Keratinocyte (primary cell): Measurements from ENCODE around the gene CXCL12.

ENCODE experiments used
- CTCF ChIP-seq, 3 experiments: IDR thresholded peaks in 1 of 3; conservative IDR thresholded peaks in 1 of 3; optimal IDR thresholded peaks in 1 of 3; 2 replicates in 2 of 3; 3 replicates in 1 of 3; pipeline versions ENCODE3 to v1.5.1; 2011; ENCODE audit warnings: low read length in 3 of 3, mild to moderate bottlenecking in 3 of 3, moderate library complexity in 2 of 3, control low read depth in 1 of 3, inconsistent platforms in 1 of 3; ENCODE audit not compliant: insufficient read depth in 2 of 3; ENCODE audit errors: extremely low read depth in 1 of 3
- EZH2 ChIP-seq: IDR thresholded peaks from one replicate; pipeline ENCODE4 v1.6.1; 2012; ENCODE audit warnings: inconsistent platforms, mild to moderate bottlenecking, low read length, moderate library complexity

DNA sequence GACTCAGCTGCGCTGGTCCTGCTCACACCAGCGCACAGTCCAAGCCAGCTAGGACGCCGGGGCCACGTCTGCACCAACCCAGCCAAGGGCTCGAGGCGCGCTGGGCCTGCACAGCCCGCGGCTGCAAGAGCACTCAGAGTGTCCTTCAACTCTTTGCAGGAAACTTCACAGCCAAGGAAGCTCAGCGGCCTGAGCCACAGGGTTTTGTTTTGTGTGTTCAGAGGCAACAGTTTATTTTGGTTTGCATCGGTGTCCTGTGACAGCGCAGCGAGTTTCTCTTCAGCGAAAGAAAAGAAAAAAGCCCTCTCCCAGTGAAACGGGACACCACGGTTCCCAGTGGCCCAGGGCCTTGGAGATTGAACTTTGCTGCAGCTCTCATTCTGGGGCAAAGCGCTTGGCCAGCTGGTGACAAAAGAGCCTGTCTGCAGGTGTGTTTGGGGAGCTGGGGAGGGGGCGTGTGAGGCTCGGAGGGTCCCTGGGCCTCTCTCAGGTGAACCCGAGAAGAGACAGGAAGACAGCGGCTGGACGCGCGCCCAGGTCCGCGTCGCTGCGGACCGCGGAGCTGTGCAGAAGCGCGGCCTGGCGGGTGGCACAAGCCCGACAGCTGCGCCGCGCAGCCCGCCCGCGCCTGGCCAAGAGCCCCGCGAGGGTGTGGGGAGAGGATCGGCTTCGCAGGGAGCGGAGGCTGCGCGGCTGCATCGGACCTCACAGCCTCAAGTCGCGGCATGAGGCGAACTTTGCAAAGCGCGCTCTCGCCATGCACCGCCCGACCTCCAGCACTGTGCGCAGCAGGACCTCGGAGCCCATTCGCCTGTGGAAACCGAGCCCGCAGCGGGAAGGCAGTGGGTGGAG is 922 bp downstream of the CXCL12 start:
- TF ChIP-seq CTCF (optimal IDR thresholded peaks at IDR 0.05 in 1 of 3, IDR thresholded peaks at IDR 0.05 in 1 of 3, conservative IDR thresholded peaks at IDR 0.05 in 1 of 3; ENCODE audit: extremely low read depth in 1 of 3, insufficient read depth in 2 of 3, low read length in 3 of 3) (no peak), EZH2 (peak; percentile 81)
